Measurements from ENCODE around the gene NDOR1.

Gene NDOR1

GRCh38 chr9:137221506-137222111 lies 16.1 kb downstream of the NDOR1 start:
- DNase-seq: no peak

- DNase-seq: no peak
Measured at GRCh38 chr9:137222190-137223077, 16.9 kb downstream of the NDOR1 start, which contains the start of gene RNF208. TSS of gene RNF208 (minus strand) at chr9:137222240. CDS start at chr9:137221212, 1,028 bp downstream.

DNA sequence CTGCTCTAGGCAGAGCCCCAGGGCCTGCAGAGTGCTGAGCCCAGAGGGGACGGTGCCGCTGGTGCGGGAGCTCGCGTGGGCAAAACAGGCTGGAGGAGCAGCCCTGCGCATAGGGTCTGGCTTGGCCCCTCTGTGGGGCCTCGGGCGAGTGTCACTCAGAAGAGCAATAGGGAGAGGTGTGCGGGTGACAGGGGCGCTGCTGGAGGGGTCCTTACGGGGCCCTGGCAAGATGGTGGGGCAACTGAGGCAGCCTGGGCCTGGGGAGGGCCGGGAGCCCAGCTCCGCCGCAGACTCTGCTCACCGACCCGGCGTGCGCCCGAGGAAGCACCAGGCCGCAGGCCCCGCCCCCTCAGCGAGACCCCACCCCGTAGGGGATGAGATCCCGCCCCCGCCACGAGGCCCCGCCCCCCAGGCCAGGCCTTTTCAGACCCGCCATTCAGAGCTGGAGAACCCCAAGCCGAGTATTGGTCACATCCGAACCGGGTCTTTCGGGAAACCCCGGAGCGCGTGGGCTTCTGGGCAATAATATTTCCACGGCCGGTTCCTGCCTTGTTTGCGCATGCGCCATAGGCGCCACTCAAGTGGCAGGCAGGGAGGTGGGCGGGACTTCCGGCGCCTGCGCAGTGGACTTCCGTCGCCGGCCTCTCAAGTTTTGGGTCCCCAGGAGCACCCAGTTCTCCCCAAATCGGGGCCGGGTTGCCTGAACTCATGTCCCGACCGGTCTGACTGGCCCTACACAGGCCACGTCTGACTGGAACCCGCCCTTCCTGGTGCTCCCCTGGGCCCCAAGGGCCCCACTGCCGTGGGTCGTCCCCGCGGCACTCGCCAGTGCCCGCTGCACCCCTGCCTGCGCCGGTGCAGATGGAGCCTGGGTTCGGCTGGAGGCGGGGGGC lies 17.8 kb downstream of the NDOR1 start:
- DNase-seq: peak; percentile 96

DNA sequence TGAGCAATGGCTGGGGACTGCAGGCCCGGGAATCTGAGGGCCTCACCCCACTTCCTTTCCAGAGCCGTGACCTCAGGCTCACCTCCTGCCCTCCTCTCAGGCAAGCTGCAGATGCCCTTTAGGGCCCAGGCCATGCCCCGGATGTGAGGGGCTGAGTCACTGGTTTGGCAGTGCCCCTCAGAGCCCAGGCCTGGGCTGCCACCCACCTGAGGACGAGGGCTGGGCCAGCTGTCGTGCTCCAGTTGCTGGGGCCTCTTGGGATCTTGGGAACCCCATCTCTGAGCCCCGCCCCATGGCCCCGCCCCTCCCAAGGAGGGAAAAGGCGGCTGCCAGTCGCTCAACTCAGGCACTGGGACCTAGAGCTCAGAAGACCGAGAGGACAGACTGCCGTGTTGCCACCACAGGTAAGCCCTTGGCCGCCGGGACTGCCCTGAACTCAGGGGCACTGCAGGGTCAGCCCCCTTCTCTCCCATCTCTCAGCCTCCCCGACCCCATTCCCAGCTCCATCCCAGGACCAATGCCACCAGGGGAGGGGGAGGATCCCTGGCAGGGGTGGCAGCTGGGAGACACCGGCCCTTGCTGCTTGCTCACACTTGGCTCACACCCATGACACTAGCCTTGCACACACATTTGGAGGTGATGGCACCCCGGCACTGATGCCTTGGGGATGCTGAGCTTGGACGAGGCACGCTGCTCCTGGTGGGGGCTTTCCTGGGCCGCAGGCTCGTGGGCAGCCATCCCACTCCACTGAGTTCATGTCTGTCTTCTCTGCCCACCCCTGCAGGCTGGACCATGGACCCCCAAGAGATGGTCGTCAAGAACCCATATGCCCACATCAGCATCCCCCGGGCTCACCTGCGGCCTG lies 19.6 kb downstream of the NDOR1 start, which contains the start of gene CYSRT1:
CYSRT1 (plus strand) TSS at position 345 of the 865 bp plus-strand sequence; CDS start at position 793, 448 bp downstream.
- peak; percentile 13 for DNase-seq

GRCh38 chr9:137225699-137226331 lies 20.3 kb downstream of the NDOR1 start:
- no peak for DNase-seq

- no peak for DNase-seq
Measured at GRCh38 chr9:137226338-137227053, 21.0 kb downstream of the NDOR1 start.

- peak; percentile 76 for DNase-seq
Measured at GRCh38 chr9:137227054-137227852, 21.8 kb downstream of the NDOR1 start, which contains the start of gene RNF224. TSS of gene RNF224 (plus strand) at chr9:137227502. CDS start at chr9:137228336, 834 bp downstream.

GRCh38 chr9:137227853-137228505 lies 22.5 kb downstream of the NDOR1 start:
- no peak for DNase-seq

GRCh38 chr9:137228506-137228967 lies 23.0 kb downstream of the NDOR1 start:
- no peak for DNase-seq

DNA sequence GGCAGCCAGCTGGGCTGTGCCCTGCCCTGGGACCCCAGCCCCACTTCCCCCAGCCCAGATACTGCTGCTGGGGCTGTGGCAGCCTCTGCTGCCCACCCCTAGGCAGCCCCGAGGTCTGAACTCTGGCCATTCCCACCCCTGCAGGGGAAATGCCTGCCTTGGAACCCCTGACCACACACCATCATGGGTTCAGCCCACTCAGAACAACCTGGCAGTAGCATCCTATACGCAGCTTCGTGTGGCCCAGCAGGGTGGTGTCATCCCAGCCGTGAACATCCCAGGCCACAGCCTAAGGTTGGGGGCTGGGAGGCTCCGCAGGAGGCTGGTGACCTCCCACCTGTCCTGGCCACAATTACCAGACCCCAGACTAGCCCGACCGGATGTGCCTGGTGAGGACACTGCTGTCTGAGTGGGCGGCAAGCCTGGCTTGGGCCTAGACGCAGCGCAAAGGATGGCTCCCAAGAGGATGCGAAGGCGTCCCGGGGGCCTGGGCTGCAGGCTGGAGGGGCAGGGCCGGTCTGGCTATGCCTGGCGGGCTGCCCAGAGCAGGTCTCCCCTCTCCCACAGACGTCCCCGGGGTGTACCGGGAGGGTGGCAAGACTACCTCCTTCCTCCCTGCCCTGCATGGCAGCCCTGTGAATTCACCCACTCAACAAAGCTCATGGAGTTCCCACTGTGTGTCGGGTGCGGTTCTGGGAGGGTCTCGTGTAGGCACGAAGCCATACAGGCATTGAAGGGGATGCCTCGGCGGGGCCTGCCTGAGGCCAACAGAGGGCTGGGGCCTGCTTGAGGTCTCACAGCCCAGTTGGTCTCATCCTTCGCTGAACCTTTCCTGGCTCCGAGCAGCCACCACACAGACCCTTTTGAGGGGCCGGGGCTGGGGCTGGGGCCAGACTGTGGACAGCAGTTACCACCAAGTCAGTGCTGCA lies 23.7 kb downstream of the NDOR1 start:
- no peak for DNase-seq

DNA sequence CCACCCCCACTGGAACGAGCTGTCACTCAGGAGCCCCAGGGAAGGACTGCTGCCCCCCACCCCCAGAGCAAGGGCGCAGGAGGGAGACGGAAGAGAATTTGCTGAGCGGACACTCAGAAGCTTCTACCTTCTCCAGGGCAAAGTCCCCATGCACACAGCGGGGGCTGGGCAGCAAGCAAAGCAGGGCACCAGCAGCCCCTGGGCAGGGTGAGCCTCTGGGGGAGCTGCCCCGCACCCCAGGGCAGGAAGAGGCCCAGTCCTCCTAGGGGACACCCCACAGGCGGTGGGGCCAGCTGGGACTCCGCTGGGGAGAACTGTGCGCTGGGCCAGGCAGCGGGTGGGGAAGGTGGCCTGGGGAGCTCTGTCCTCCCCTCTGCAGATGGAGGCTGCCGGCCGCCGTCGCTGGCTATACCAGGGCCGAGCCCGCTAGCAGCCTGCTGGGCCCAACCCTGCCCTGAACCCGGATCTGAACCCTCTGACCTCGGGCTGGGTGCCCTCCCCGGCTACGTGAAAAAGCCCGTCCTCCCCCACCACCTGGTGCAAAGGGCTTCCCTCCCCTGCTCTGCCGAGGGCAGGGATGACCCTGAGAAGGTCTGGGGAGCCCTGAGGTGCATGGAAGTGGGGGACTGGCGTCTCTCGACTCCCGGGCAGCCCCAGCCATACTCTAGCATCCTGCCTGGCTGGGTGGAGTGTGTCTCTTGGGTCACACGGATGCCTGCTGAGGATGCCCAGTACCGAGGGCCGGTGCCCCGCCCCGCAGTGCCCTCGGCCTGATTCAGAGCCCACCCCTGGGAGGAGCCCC lies 24.6 kb downstream of the NDOR1 start:
- no peak for DNase-seq

- no peak for DNase-seq
Measured at GRCh38 chr9:137230705-137231371, 25.3 kb downstream of the NDOR1 start, which contains the start of gene SLC34A3. TSS of gene SLC34A3 (plus strand) at chr9:137230901. CDS start at chr9:137231703, 802 bp downstream.

DNA sequence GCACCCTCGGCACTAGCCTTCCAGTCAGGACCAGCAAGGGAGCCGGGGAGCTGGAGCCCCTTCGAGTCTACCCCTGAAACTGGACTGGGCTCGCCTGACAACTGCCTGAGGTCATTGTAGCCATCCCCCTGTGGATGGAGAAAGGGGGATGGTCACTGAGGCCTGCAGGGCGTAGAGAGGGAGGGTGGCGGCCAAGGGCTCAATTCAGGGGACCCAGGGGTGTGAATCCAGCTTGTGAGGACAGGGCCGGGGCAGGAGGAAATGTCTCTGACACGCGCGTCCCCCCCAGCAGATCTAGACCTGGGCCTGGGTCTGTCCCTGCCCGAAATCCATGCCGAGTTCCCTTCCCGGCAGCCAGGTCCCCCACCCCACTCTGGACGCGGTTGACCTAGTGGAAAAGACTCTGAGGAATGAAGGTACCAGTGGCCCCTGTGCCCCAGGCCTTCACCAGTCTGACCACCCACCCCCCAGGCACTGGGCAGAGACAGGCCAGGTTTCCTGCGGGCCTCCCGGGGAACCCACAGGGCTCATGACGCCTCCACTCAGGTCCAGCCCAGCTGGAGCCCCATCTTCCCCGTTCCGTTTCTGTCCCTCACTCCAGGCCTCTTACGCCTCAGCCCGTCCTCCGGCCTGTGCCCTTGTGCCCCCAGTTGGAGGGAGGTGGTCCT lies 26.0 kb downstream of the NDOR1 start:
- DNase-seq: no peak

DNA sequence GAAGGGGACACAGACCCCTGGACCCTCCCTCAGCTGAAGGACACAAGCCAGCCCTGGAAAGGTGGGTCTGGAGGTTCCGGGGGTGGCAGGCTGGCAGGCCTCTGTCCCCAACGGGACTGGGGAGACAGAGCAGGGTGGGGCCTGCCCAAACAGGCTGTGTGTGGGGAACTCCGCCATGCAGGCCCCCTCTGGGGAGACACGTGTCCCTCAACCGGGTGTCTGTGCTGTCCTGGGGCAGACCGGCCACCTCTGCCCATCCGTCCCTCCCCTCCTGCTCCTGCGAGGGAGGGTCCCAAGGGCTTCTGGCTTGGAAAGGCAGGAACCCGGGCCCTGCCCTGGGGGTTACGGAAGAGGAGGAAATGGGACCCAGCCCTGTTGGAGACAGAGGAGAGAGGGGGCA lies 26.6 kb downstream of the NDOR1 start:
- no peak for DNase-seq

GRCh38 chr9:137232510-137232909 lies 27.0 kb downstream of the NDOR1 start:
- no peak for DNase-seq
